HG03342 (cell line): ENCODE results near the gene C1QTNF5.

ENCODE experiments used
- ATAC-seq: cut with Tn5 transposase; IDR thresholded peaks from one replicate; pipeline ENCODE4 v1.9.1; 2021; ENCODE audit warnings: mild to moderate bottlenecking, moderate library complexity; ENCODE audit not compliant: unreplicated experiment

The C1QTNF5 gene

GRCh38 chr11:119373059-119373920 is 32.6 kb upstream of the C1QTNF5 start:
- no peak for ATAC-seq

- no peak for ATAC-seq
Measured at GRCh38 chr11:119372260-119373058, 31.8 kb upstream of the C1QTNF5 start.

GRCh38 chr11:119371778-119372182 is 31.1 kb upstream of the C1QTNF5 start:
- no peak for ATAC-seq

- ATAC-seq: no peak
Measured at GRCh38 chr11:119371067-119371601, 30.5 kb upstream of the C1QTNF5 start.

- no peak for ATAC-seq
Measured at GRCh38 chr11:119370486-119371046, 29.9 kb upstream of the C1QTNF5 start.

GRCh38 chr11:119369132-119369925 is 28.6 kb upstream of the C1QTNF5 start:
- no peak for ATAC-seq

GRCh38 chr11:119368121-119369034 is 27.7 kb upstream of the C1QTNF5 start:
- ATAC-seq: no peak

- no peak for ATAC-seq
Measured at GRCh38 chr11:119367661-119368120, 27.0 kb upstream of the C1QTNF5 start.

GRCh38 chr11:119366690-119367620 is 26.3 kb upstream of the C1QTNF5 start:
- ATAC-seq: no peak

- ATAC-seq: no peak
Measured at GRCh38 chr11:119365071-119365591, 24.4 kb upstream of the C1QTNF5 start.

GRCh38 chr11:119363851-119364590 is 23.3 kb upstream of the C1QTNF5 start:
- ATAC-seq: peak; percentile 44

GRCh38 chr11:119363081-119363850 is 22.6 kb upstream of the C1QTNF5 start:
- ATAC-seq: no peak

GRCh38 chr11:119362741-119363080 is 22.0 kb upstream of the C1QTNF5 start:
- ATAC-seq: no peak

- no peak for ATAC-seq
Measured at GRCh38 chr11:119361941-119362725, 21.4 kb upstream of the C1QTNF5 start.

GRCh38 chr11:119361056-119361787 is 20.5 kb upstream of the C1QTNF5 start:
- ATAC-seq: no peak
